Activated CD4-positive, alpha-beta T cell treated with anti-CD3 and anti-CD28 coated beads, Interleukin-2, amount 10 ng/mL, durations not matched to agents 7 days and 5 days (primary cell): Measurements from ENCODE around the gene SH3BP4. TPM values are rescaled to one million over a fixed set of nuclear protein-coding genes. Genes with fewer than 3 reads are reported as not detected.
A peak's percentile ranks its signal among the peaks of the same experiment; 100 is the strongest.

ENCODE experiments used
- CTCF ChIA-PET: fragments of 350-600 bp; sonication (Branson Sonifier 250); formaldehyde crosslinking; loops from one replicate; lab custom pipeline; 2021; ENCODE audit warnings: antibody characterized with exemption; lab: Charles Lee
- POLR2A ChIA-PET: fragments of 350-600 bp; sonication (Branson Sonifier 250); formaldehyde crosslinking; loops from one replicate; lab custom pipeline; 2021; ENCODE audit warnings: antibody characterized with exemption; lab: Charles Lee
- DNase-seq: peaks from one replicate; pipeline ENCODE4 v3.0.0-alpha.2; 2020
- H3K27ac Mint-ChIP-seq: one replicate; pipeline ENCODE4 v1.8.0; 2021; ENCODE audit warnings: mild to moderate bottlenecking, moderate library complexity, mixed read lengths
- H3K27me3 Mint-ChIP-seq: one replicate; pipeline ENCODE4 v1.8.0; 2021; ENCODE audit warnings: mixed read lengths
- H3K36me3 Mint-ChIP-seq: one replicate; pipeline ENCODE4 v1.8.0; 2021; ENCODE audit warnings: low read depth, mixed read lengths
- H3K4me1 Mint-ChIP-seq: one replicate; pipeline ENCODE4 v1.8.0; 2021; ENCODE audit warnings: mixed read lengths
- H3K4me3 Mint-ChIP-seq: one replicate; pipeline ENCODE4 v1.8.0; 2021; ENCODE audit warnings: mild to moderate bottlenecking, moderate library complexity, mixed read lengths
- H3K9me3 Mint-ChIP-seq: one replicate; pipeline ENCODE4 v1.8.0; 2021; ENCODE audit warnings: mixed read lengths
- total RNA-seq, 2 experiments: library from RNA; stranded (reverse); gene quantifications; one replicate each; pipeline ENCODE4 v1.2.3, GENCODE V29; 2021

Gene SH3BP4
- total RNA-seq, 2 experiments from 2014 or later, result not detected

- no peaks in the 10 kb centered on the region for H3K9me3 Mint-ChIP-seq
- CTCF ChIA-PET, result no interaction called here
- no peaks in the 10 kb centered on the region for H3K36me3 Mint-ChIP-seq
- H3K4me3 Mint-ChIP-seq, result no peak overlapping the region
- H3K4me1 Mint-ChIP-seq, result peaks cover 19% of the 10 kb centered on the region
- POLR2A ChIA-PET, result no interaction called here
- no peak overlapping the region for H3K27ac Mint-ChIP-seq
- H3K27me3 Mint-ChIP-seq, result peaks cover 3% of the 10 kb centered on the region
- DNase-seq, result no peak
These were observed 92.9 kb downstream of the SH3BP4 start for GRCh38 chr2:235044501-235045271.

GRCh38 chr2:235045336-235045972, 93.6 kb downstream of the SH3BP4 start:
- ChIA-PET CTCF (interaction anchor here (1.3 kb wide), 1 partner anchor 10 kb away, joined by 3 read pairs; no protein-coding TSS in a partner anchor), POLR2A (no interaction called here)
- Mint-ChIP-seq H3K9me3 (no peaks in the 10 kb centered on the region), H3K4me3 (peak overlapping the region; percentile 23), H3K36me3 (no peaks in the 10 kb centered on the region), H3K4me1 (peaks cover 19% of the 10 kb centered on the region), H3K27me3 (peaks cover 3% of the 10 kb centered on the region), H3K27ac (no peak overlapping the region)
- DNase-seq, result no peak

- POLR2A ChIA-PET, result no interaction called here
- DNase-seq, result no peak
These were observed 94.1 kb downstream of the SH3BP4 start for GRCh38 chr2:235045973-235046343.

GRCh38 chr2:235046589-235046988, 94.8 kb downstream of the SH3BP4 start:
- Mint-ChIP-seq H3K27ac (no peak overlapping the region), H3K9me3 (no peaks in the 10 kb centered on the region), H3K27me3 (peaks cover 3% of the 10 kb centered on the region), H3K4me1 (peaks cover 19% of the 10 kb centered on the region), H3K36me3 (no peaks in the 10 kb centered on the region), H3K4me3 (no peak overlapping the region)
- ChIA-PET POLR2A (no interaction called here), CTCF (interaction anchor here (1.3 kb wide), 1 partner anchor 9 kb away, joined by 3 read pairs; no protein-coding TSS in a partner anchor)
- no peak for DNase-seq

More at GRCh38 chr2:235045973-235046343, 94.1 kb downstream of the SH3BP4 start:
- Mint-ChIP-seq H3K27me3 (peaks cover 3% of the 10 kb centered on the region), H3K27ac (no peak overlapping the region), H3K36me3 (no peaks in the 10 kb centered on the region), H3K9me3 (no peaks in the 10 kb centered on the region), H3K4me3 (no peak overlapping the region), H3K4me1 (peaks cover 19% of the 10 kb centered on the region)
- CTCF ChIA-PET, result interaction anchor here (1.3 kb wide), 1 partner anchor 9 kb away, joined by 3 read pairs; no protein-coding TSS in a partner anchor

GRCh38 chr2:235047171-235048160, 95.6 kb downstream of the SH3BP4 start:
- no peak for DNase-seq
- no peaks in the 10 kb centered on the region for H3K36me3 Mint-ChIP-seq
- CTCF ChIA-PET, result no interaction called here
- H3K9me3 Mint-ChIP-seq, result no peaks in the 10 kb centered on the region
- H3K27ac Mint-ChIP-seq, result no peak overlapping the region
- H3K27me3 Mint-ChIP-seq, result peaks cover 3% of the 10 kb centered on the region
- peaks cover 19% of the 10 kb centered on the region for H3K4me1 Mint-ChIP-seq
- no peak overlapping the region for H3K4me3 Mint-ChIP-seq
- POLR2A ChIA-PET, result no interaction called here

- no peaks in the 10 kb centered on the region for H3K36me3 Mint-ChIP-seq
- DNase-seq, result no peak
- POLR2A ChIA-PET, result no interaction called here
- CTCF ChIA-PET, result no interaction called here
- no peak overlapping the region for H3K27ac Mint-ChIP-seq
- peaks cover 19% of the 10 kb centered on the region for H3K4me1 Mint-ChIP-seq
- no peak overlapping the region for H3K4me3 Mint-ChIP-seq
- H3K27me3 Mint-ChIP-seq, result peaks cover 3% of the 10 kb centered on the region
- no peaks in the 10 kb centered on the region for H3K9me3 Mint-ChIP-seq
These were observed 96.7 kb downstream of the SH3BP4 start for GRCh38 chr2:235048549-235048948.

DNA sequence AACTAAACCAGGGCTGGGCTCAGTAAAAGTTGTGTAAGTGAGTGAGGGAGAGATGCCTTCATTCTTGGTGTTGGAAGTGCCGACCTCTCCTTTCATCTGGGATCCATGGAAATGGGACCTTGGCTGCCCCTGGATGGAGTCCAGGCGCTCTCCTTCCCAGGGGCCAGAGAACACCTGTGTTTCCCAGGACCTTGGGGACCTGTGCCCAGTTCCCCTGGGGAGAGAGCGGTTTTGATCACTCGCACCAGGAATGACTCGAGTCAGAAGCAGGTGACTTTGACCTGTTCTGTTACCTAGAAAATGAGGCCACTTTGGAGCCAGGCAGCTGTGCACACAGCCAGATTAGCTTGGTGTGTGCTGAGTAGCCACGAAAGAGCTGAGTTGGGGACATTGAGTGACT, 97.3 kb downstream of the SH3BP4 start:
- POLR2A ChIA-PET, result no interaction called here

GRCh38 chr2:235049719-235050118, 97.9 kb downstream of the SH3BP4 start:
- Mint-ChIP-seq H3K4me3 (no peak overlapping the region), H3K9me3 (no peaks in the 10 kb centered on the region), H3K27ac (no peak overlapping the region), H3K27me3 (peaks cover 3% of the 10 kb centered on the region), H3K4me1 (peaks cover 13% of the 10 kb centered on the region), H3K36me3 (no peaks in the 10 kb centered on the region)
- ChIA-PET POLR2A (no interaction called here), CTCF (no interaction called here)
- DNase-seq, result no peak

More for the DNA sequence above, 97.3 kb downstream of the SH3BP4 start:
- H3K36me3 Mint-ChIP-seq, result no peaks in the 10 kb centered on the region
- DNase-seq, result no peak
- no peak overlapping the region for H3K27ac Mint-ChIP-seq
- H3K4me3 Mint-ChIP-seq, result no peak overlapping the region
- H3K27me3 Mint-ChIP-seq, result peaks cover 3% of the 10 kb centered on the region
- H3K4me1 Mint-ChIP-seq, result peaks cover 17% of the 10 kb centered on the region
- CTCF ChIA-PET, result no interaction called here
- H3K9me3 Mint-ChIP-seq, result no peaks in the 10 kb centered on the region

- peaks cover 3% of the 10 kb centered on the region for H3K4me1 Mint-ChIP-seq
- ChIA-PET CTCF (no interaction called here), POLR2A (no interaction called here)
- H3K27ac Mint-ChIP-seq, result no peak overlapping the region
- peaks cover 5% of the 10 kb centered on the region for H3K27me3 Mint-ChIP-seq
- H3K36me3 Mint-ChIP-seq, result no peaks in the 10 kb centered on the region
- no peak for DNase-seq
- H3K9me3 Mint-ChIP-seq, result no peaks in the 10 kb centered on the region
- H3K4me3 Mint-ChIP-seq, result no peak overlapping the region
These were observed 99.1 kb downstream of the SH3BP4 start for GRCh38 chr2:235050980-235051351.

DNA sequence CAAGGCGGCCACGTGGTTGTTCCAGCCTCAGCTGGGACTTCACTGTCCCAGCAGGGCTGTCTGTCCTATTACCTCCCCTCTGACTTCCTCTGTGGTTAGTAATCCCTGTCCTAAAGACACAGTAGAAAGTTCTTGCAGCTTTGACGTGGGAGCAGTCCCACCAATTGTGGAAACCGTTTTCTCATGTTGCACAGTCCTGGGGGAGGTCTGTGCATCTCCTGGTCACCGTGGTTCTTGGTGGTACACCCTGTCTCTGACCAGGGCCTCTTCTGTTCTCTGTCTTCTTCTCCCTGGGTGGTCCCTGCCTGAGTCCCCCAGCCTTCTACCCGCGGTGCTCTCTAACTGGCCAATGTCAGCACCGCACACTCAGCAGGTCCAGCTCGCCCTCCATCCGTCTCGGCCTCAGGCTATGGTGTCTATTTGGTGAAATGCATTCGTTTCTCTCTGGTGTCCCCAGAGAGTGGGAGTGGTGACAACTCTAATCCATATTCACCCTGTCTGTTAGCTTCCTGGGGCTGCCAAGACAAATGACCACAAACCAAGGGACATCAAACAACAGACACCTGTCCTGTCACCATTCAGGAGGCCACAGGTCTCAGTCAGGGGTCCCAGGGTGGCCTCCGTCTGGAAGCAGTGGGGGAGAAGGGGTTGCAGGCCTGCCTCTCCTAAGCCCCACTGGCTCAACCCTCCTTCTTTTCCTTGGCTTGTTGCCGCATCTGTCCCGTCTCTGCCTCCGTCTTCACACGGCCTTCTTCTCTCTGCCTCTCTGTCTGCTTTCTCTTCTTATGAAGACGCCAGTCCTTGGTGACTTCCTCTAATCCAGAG, 99.8 kb downstream of the SH3BP4 start:
- no peaks in the 10 kb centered on the region for H3K9me3 Mint-ChIP-seq
- no peak overlapping the region for H3K4me3 Mint-ChIP-seq

DNA sequence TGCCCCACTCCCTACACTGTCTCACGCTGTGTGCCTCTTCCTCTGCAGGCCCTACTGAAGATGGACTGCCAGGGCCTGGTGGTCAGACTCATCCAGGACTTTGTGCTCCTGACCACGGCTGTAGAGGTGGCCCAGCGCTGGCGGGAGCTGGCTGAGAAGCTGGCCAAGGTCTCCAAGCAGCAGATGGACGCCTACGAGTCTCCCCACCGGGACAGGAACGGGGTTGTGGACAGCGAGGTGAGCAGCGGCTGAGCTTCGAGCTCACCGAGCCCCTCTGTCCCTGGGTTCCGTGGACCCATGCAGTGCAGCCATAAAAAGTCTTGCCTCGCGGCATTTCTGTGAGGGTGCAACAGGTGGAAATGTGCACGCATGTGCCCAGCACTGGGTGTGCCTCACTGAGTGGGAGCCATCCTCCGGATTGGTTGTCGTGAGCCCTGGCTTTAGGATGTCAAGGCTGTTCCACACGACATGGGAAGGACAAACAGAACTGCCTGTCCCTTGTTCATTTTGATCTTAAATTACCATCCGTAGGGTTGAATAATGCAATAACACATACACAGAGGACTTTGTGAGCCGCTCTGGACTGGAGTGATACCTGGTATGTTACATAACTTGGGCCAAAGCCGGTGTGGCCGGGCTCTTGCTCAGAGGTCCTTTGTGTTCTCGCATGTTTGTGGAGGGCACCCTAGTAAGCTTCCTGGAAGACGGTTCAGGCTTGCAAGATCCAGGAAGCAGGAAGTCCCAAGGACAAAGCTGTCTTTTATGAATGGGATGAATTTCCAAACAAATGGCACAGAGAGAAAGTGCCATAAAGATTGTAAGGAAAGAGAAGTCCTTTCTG, 100.9 kb downstream of the SH3BP4 start:
- ChIA-PET POLR2A (no interaction called here), CTCF (no interaction called here)
- no peaks in the 10 kb centered on the region for H3K4me1 Mint-ChIP-seq
- no peaks in the 10 kb centered on the region for H3K36me3 Mint-ChIP-seq
- no peak for DNase-seq
- no peak overlapping the region for H3K27ac Mint-ChIP-seq
- H3K4me3 Mint-ChIP-seq, result no peak overlapping the region
- H3K27me3 Mint-ChIP-seq, result peaks cover 4% of the 10 kb centered on the region
- H3K9me3 Mint-ChIP-seq, result no peaks in the 10 kb centered on the region

More for the DNA sequence above, 99.8 kb downstream of the SH3BP4 start:
- no peaks in the 10 kb centered on the region for H3K4me1 Mint-ChIP-seq
- CTCF ChIA-PET, result no interaction called here
- no peak overlapping the region for H3K27ac Mint-ChIP-seq
- POLR2A ChIA-PET, result no interaction called here
- H3K27me3 Mint-ChIP-seq, result peaks cover 5% of the 10 kb centered on the region
- no peak for DNase-seq
- no peaks in the 10 kb centered on the region for H3K36me3 Mint-ChIP-seq
